ACC112 (cell line): ENCODE data around the gene KRTAP5-7.
"Not testable (repeated sequence)": the region's sequence is repeated elsewhere in the genome, so short reads cannot be mapped to it uniquely, and the experiment has no call there.

Source experiments
- H2AFZ ChIP-seq: fragments of 200-600 bp; sonication (generic); one replicate; pipeline ENCODE4 v1.6.0; 2017; ENCODE audit warnings: antibody characterized with exemption, low read length; ENCODE audit not compliant: unreplicated experiment
- H3K27ac ChIP-seq: fragments of 200-600 bp; sonication (generic); 2 replicates; pipeline ENCODE4 v1.5.1; 2014; ENCODE audit warnings: low read depth, mild to moderate bottlenecking, antibody characterized with exemption, low read length, moderate library complexity
- H3K27me3 ChIP-seq: fragments of 200-600 bp; sonication (generic); 2 replicates; pipeline ENCODE4 v1.6.1; 2014; ENCODE audit warnings: mild to moderate bottlenecking, antibody characterized with exemption, low read length, moderate library complexity, mixed read lengths; ENCODE audit not compliant: insufficient read depth
- H3K36me3 ChIP-seq: fragments of 200-600 bp; sonication (generic); 2 replicates; pipeline ENCODE4 v1.6.1; 2016; ENCODE audit warnings: mild to moderate bottlenecking, antibody characterized with exemption, low read length, moderate library complexity, mixed read lengths; ENCODE audit not compliant: insufficient read depth
- H3K4me1 ChIP-seq: fragments of 200-600 bp; sonication (generic); one replicate; pipeline ENCODE4 v1.6.1; 2016; ENCODE audit warnings: low read length, mixed read lengths; ENCODE audit not compliant: insufficient read depth, unreplicated experiment, control insufficient read depth
- H3K4me3 ChIP-seq: fragments of 200-600 bp; sonication (generic); 2 replicates; pipeline ENCODE4 v1.5.1; 2014; ENCODE audit warnings: mild to moderate bottlenecking, low read depth, low read length
- H3K79me2 ChIP-seq: fragments of 200-600 bp; sonication (generic); one replicate; pipeline ENCODE4 v1.6.0; 2016; ENCODE audit warnings: low read length; ENCODE audit not compliant: control insufficient read depth, unreplicated experiment, insufficient read depth

The KRTAP5-7 gene

GRCh38 chr11:71526796-71527575 is at the start of gene KRTAP5-7:
KRTAP5-7 (plus strand) TSS chr11:71527267; CDS start chr11:71527301, 34 bp downstream.
- peaks cover 17% of the 10 kb centered on the region; the same call in 1 of the 2 replicates for H3K27me3 ChIP-seq
- not testable (repeated sequence) for H3K79me2 ChIP-seq, H3K4me3 ChIP-seq, H3K27ac ChIP-seq, H2AFZ ChIP-seq, H3K36me3 ChIP-seq, H3K4me1 ChIP-seq

DNA sequence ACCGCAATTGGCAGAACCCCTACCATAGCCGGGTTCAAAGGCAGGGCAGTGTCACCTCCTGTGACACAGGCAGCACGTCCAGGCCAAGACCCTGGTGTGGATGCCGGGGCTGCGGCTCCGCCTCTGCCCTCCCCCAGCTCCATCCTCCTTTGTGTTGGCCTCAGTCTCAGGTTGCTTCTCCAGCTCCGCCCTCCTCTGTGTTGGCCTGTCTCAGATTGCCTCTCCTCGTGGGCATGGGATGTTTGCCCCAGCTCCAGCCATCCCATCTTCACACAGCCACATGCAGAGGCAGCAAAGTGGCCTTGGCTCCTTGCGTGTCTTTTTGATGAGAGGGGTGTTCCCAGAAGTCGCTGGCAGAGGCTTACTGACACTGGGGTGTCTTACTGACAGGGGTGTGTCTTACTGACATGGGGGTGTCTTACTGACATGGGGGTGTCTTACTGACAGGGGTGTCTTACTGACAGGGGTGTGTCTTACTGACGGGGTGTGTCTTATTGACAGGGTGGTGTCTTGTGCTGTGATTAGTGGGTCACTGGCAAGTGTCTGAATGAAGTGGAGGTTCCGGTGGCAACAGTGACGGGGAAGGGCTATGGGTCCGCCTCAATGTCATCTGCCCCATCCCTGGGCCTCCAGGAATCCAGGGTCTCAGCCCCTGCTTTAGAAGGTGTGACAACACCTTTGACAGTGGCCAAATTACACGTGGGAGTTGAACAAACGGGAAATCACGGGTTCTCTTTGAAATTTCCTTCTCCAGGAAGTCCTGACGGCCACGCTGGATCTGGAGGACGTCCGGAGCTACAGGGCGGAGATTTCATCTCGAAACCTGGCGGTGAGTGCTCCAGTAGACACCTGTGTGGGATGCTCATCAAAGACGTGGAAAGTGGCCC is 49.2 kb upstream of the KRTAP5-7 start:
- H3K4me1 ChIP-seq: no peaks in the 10 kb centered on the region
- H3K27ac ChIP-seq: no peak overlapping the region
- peaks cover 19% of the 10 kb centered on the region; the same call in 1 of the 2 replicates for H3K36me3 ChIP-seq
- H3K4me3 ChIP-seq: no peak overlapping the region
- no peaks in the 10 kb centered on the region for H3K79me2 ChIP-seq
- no peaks in the 10 kb centered on the region for H3K27me3 ChIP-seq
- no peak overlapping the region for H2AFZ ChIP-seq

DNA sequence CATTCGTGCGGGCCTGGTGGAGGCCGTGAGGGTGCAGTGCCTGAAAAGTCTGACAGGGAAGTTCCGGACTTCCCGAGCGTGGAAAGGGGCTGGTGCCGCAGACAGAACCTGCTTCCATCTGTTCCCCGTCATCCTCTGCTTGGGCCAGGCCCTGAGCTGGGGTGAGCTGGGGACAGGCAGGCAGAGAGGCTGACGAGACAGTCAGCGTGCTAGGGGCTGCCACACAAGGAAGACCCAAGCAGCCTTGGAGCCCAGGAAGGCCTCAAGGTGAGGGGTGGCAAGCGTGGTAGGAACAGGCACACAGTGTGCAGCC is 48.6 kb upstream of the KRTAP5-7 start:
- Histone ChIP-seq H3K27ac (no peak overlapping the region), H3K79me2 (no peaks in the 10 kb centered on the region), H3K36me3 (peaks cover 25% of the 10 kb centered on the region; the same call in 1 of the 2 replicates), H2AFZ (no peak overlapping the region), H3K4me3 (no peak overlapping the region), H3K4me1 (no peaks in the 10 kb centered on the region), H3K27me3 (no peaks in the 10 kb centered on the region)

DNA sequence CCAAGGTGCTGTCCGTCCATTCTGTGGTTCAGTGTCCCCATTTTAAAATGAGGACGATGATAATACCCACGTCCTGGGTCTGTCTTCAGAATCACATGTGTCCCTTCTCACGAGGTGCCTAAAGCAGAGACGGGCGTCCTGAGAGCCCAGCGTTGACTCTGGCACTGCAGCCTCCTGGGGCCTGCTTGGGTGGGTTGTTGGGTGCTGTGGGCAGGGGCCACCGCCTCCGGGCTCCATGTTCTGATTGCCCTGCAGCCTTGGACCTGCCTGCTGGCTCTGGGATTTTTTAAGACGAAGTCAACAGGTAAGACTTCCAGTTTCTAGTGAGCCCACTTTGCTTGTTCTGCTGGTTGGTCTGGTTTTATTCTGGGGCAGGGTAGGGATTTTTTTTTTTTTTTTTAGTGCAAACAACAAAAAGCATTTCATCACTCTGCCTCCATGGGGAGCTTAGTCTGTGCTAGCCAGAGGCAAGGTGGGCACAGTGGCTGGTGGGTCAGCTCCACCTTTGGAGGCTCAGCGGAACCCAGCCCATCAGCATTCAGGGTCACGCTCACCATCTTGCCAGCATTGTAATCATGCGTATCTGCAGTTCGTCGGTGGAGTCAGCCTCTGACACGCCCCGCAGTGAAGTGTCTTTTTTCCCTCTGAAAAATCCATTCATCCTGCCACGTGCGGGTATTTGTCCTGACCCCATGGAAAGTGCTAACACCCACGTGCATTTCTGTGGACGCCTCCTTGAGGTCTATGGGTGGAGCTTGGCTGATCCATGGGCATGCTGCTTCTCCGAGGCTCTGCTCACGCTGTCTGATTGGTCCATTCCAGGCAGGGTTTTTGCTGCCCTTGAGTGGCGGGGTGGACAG is 45.7 kb upstream of the KRTAP5-7 start:
- H3K27ac ChIP-seq: no peak overlapping the region
- H3K4me1 ChIP-seq: no peaks in the 10 kb centered on the region
- H3K36me3 ChIP-seq: peaks cover 27% of the 10 kb centered on the region; the same call in 1 of the 2 replicates
- H2AFZ ChIP-seq: no peak overlapping the region
- no peaks in the 10 kb centered on the region for H3K79me2 ChIP-seq
- no peak overlapping the region for H3K4me3 ChIP-seq
- no peaks in the 10 kb centered on the region for H3K27me3 ChIP-seq

- Histone ChIP-seq H3K27me3 (no peaks in the 10 kb centered on the region), H3K27ac (no peak overlapping the region), H3K79me2 (no peaks in the 10 kb centered on the region), H3K4me3 (no peak overlapping the region), H3K36me3 (peaks cover 26% of the 10 kb centered on the region; the same call in 1 of the 2 replicates), H2AFZ (no peak overlapping the region), H3K4me1 (no peaks in the 10 kb centered on the region)
Observed at GRCh38 chr11:71482216-71482615, 44.9 kb upstream of the KRTAP5-7 start.

DNA sequence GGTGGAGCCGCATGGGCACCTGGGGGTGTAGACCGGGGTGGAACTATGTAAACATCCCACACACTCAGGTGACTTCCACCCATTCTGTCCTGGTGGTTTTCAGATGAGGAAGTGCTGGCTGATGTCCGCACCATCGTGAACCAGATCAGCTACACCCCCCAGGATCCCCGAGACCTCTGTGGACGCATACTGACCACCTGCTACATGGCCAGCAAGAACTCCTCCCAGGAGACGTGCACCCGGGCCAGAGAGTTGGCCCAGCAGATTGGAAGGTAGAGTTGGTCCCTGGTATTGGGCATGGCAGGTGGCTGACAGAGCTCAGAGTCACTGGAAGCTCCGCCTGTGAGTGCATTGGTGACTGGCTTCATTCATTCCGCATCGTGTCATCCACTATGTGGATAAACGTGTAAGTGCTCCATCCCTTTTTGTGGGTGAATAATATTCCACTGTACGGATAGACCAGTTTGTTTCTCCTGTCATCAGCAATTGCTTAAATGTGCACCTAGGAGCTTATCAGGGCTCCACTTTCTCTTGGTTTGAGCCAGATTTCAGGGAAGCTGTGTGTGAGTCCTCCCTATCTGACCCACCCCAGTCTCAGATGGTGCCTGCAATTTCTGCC is 44.2 kb upstream of the KRTAP5-7 start:
- Histone ChIP-seq H3K27ac (no peak overlapping the region), H3K27me3 (no peaks in the 10 kb centered on the region), H3K79me2 (no peaks in the 10 kb centered on the region), H3K36me3 (peaks cover 26% of the 10 kb centered on the region; the same call in 1 of the 2 replicates), H3K4me3 (no peak overlapping the region), H3K4me1 (no peaks in the 10 kb centered on the region), H2AFZ (no peak overlapping the region)

DNA sequence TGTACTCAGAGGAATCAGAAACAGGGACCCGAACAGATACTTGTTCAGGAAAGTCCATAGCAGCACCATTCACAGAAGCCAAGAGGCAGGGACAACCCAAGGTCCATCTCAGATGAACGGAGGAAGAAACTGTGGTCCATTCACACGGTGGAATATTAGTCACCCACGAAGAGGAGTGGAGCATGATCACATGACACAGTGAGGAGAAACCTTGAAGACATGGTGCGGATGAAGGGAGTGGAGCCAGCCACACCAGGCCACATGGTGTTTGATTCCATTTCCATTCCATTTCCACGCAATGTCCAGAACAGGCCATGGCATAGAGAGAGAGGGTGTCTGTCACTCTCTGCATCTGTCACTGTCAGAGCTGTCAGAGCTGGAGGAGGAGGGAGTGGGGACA is 43.4 kb upstream of the KRTAP5-7 start:
- Histone ChIP-seq H3K4me3 (no peak overlapping the region), H3K27me3 (no peaks in the 10 kb centered on the region), H3K27ac (no peak overlapping the region), H3K36me3 (peaks cover 26% of the 10 kb centered on the region; the same call in 1 of the 2 replicates), H3K4me1 (no peaks in the 10 kb centered on the region), H3K79me2 (no peaks in the 10 kb centered on the region), H2AFZ (no peak overlapping the region)

DNA sequence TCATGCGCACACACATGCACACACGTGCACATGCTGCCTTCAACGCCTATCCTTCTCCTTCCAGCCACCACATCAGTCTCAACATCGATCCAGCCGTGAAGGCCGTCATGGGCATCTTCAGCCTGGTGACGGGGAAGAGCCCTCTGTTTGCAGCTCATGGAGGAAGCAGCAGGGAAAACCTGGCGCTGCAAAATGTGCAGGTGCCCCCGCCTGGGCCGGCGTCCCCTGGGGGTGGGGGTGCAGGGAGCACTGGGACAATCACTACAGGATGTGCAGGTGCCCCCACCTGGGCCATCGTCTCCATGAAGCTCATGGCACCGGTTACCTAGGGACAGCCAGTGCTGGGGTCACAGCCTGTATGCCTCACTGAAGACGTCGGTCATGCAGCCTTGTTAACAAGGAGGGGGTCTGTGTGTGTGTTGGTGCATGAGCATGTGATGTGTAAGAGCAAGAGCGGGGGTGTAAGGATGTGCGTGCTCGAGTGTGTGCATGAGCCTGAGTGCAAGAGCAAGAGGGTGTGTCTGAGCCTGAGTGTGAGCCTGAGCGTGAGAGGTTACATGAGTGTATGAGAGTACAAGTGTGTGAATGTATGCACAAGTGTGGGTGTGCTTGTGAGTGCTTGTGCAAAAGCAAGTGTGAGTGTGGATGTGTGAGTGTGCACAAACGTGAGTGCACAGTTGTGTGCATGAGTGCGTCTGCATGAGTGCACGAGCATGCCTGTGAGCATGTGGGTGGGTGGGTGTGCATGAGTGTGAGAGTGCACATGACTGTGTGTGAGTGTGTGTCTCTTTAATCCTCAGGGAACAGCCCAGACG is 42.6 kb upstream of the KRTAP5-7 start:
- peaks cover 6% of the 10 kb centered on the region for H3K4me1 ChIP-seq
- no peaks in the 10 kb centered on the region for H3K27me3 ChIP-seq
- peaks cover 24% of the 10 kb centered on the region; the same call in 1 of the 2 replicates for H3K36me3 ChIP-seq
- no peak overlapping the region for H2AFZ ChIP-seq
- no peaks in the 10 kb centered on the region for H3K79me2 ChIP-seq
- no peak overlapping the region for H3K27ac ChIP-seq
- H3K4me3 ChIP-seq: no peak overlapping the region

GRCh38 chr11:71485063-71485399 is 42.0 kb upstream of the KRTAP5-7 start:
- Histone ChIP-seq H3K27ac (no peak overlapping the region), H3K27me3 (no peaks in the 10 kb centered on the region), H3K36me3 (peaks cover 21% of the 10 kb centered on the region; the same call in 1 of the 2 replicates), H3K79me2 (no peaks in the 10 kb centered on the region), H3K4me3 (no peak overlapping the region), H2AFZ (no peak overlapping the region), H3K4me1 (peaks cover 8% of the 10 kb centered on the region)
